Esophagus squamous epithelium (tissue), 4 donors: ENCODE results near the gene ADRA2B.

Experiments
- POLR2A ChIP-seq, 4 donors: fragments of 450-650 bp; IDR thresholded peaks; one replicate each; pipeline ENCODE4 v1.6.1; 2017; ENCODE audit warnings: antibody characterized with exemption in 4 of 4, mild to moderate bottlenecking in 4 of 4, moderate library complexity in 3 of 4
- TF ChIP-seq, protein P1 (sequence below), 6 experiments: fragments of 450-650 bp in 4 of 6; fragments of 200-600 bp in 2 of 6; sonication (generic) in 2 of 6; IDR thresholded peaks; one replicate each; pipeline ENCODE4 v1.5.1; 2016 to 2019; ENCODE audit warnings: antibody characterized with exemption in 6 of 6, mild to moderate bottlenecking in 4 of 6, moderate library complexity in 4 of 6

DNA sequence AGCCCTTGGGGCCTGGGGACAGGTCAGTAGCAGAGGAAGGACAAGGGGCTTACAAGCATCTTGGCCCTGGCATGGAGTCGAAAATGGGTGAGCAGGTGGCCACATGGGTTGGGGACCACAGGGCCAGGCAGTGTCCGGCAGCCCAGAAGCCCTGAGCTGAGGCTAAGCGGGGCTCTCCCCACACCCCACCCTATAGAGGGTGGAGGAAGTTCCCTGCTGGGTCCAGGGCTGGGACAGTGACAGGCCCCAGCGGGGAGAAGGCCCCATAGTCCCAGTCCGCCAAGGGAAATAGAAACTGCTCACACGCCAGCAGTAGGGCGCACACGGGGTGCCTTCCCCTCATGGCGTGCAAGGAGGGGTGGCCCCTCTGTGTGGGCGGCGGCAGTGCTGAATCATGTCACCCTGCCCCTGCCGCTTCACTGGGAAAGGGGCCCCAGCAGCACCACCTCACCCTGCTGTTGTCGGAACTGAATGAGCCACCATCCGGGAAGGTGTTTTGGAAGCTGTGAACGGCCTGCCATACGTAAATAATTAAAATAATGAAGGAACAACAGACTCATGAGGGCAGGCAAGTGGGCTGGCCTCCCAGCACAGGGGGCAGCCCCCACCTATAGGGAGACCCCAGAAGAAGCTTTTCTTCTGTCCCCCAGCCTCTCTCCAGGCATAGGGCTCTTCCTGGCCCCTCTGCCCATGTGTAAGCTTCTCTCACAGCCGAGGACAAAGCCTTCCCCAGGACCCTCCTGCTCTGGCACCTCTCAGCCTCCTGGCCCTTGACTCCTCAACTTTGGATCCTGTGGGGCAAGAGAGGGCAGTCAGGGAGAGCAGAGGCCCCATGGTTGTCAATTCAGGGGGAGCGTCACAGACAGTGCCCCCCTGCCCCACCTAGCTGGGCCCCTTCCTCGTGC lies 41.5 kb upstream of the ADRA2B start:
- TF ChIP-seq, protein P1, sequence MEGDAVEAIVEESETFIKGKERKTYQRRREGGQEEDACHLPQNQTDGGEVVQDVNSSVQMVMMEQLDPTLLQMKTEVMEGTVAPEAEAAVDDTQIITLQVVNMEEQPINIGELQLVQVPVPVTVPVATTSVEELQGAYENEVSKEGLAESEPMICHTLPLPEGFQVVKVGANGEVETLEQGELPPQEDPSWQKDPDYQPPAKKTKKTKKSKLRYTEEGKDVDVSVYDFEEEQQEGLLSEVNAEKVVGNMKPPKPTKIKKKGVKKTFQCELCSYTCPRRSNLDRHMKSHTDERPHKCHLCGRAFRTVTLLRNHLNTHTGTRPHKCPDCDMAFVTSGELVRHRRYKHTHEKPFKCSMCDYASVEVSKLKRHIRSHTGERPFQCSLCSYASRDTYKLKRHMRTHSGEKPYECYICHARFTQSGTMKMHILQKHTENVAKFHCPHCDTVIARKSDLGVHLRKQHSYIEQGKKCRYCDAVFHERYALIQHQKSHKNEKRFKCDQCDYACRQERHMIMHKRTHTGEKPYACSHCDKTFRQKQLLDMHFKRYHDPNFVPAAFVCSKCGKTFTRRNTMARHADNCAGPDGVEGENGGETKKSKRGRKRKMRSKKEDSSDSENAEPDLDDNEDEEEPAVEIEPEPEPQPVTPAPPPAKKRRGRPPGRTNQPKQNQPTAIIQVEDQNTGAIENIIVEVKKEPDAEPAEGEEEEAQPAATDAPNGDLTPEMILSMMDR (IDR thresholded peaks at IDR 0.05), result no peak
- TF ChIP-seq POLR2A (IDR thresholded peaks at IDR 0.05), result no peak
